ENCODE measurements around the gene GID8.

The GID8 gene

GRCh38 chr20:62917720-62918119 lies 20.2 kb upstream of the GID8 start:
- H3K18ac ChIP-seq (ENCODE audit: low read depth in 1 of 2, low read length in 2 of 2) = no peak overlapping the region
- no peak overlapping the region for H2AFZ ChIP-seq (ENCODE audit: low read depth, low read length)
- peaks cover 4 to 8% of the 10 kb centered on the region in 2 experiments for H3K36me3 ChIP-seq (ENCODE audit: control insufficient read depth in 1 of 2, insufficient read depth in 2 of 2, low read depth in 1 of 2, low read length in 2 of 2)
- no peak overlapping the region for H3K27ac ChIP-seq (ENCODE audit: low read length, poor library complexity, severe bottlenecking)
- H3K27me3 ChIP-seq (ENCODE audit: control insufficient read depth in 1 of 2, insufficient read depth in 1 of 2, low read length in 2 of 2) = no peaks in the 10 kb centered on the region
- H3K9ac ChIP-seq (ENCODE audit: low read length) = no peak overlapping the region
- H3K4me2 ChIP-seq (ENCODE audit: low read length, poor library complexity, severe bottlenecking) = no peak overlapping the region
- 83% methylated on average over 3 of the region's 3 CpGs for whole genome bisulfite sequencing
- H4K8ac ChIP-seq (ENCODE audit: low read length) = no peak overlapping the region
- no peak overlapping the region for H2BK120ac ChIP-seq (ENCODE audit: low read depth, low read length)
- no peak for DNase-seq
- H3K9me3 ChIP-seq (ENCODE audit: control insufficient read depth, low read length) = no peaks in the 10 kb centered on the region
- H3K79me1 ChIP-seq (replicated peaks; ENCODE audit: low read length, poor library complexity, severe bottlenecking) = no peaks in the 10 kb centered on the region
- H4K91ac ChIP-seq (ENCODE audit: low read length) = no peak overlapping the region
- H3K4me3 ChIP-seq (ENCODE audit: insufficient read depth in 1 of 2, low read depth in 1 of 2, low read length in 2 of 2) = no peak overlapping the region
- peaks cover 31% of the 10 kb centered on the region for H3K4me1 ChIP-seq (ENCODE audit: control insufficient read depth, insufficient read depth, low read depth, low read length)
- H3K14ac ChIP-seq (ENCODE audit: low read length in 2 of 2) = no peak overlapping the region
- H2BK5ac ChIP-seq (ENCODE audit: low read depth, low read length, poor library complexity, severe bottlenecking) = no peak overlapping the region
- H2BK15ac ChIP-seq (ENCODE audit: low read depth, poor library complexity, severe bottlenecking) = no peak overlapping the region
- H2AK5ac ChIP-seq (ENCODE audit: low read length, severe bottlenecking) = no peak overlapping the region
- H3K23ac ChIP-seq (ENCODE audit: low read length in 2 of 2) = no peak overlapping the region
- no peak overlapping the region for H2BK12ac ChIP-seq (ENCODE audit: low read length in 2 of 2)
- H3K4ac ChIP-seq (ENCODE audit: low read depth in 1 of 2, low read length in 2 of 2) = no peak overlapping the region

- no peak overlapping the region for H2BK5ac ChIP-seq (ENCODE audit: low read depth, low read length, poor library complexity, severe bottlenecking)
- no peak overlapping the region for H4K91ac ChIP-seq (ENCODE audit: low read length)
- H3K27me3 ChIP-seq (ENCODE audit: control insufficient read depth in 1 of 2, insufficient read depth in 1 of 2, low read length in 2 of 2) = no peaks in the 10 kb centered on the region
- H3K4me1 ChIP-seq (ENCODE audit: control insufficient read depth, insufficient read depth, low read depth, low read length) = peaks cover 31% of the 10 kb centered on the region
- DNase-seq = no peak
- peaks cover under 1 to 5% of the 10 kb centered on the region in 2 experiments for H3K36me3 ChIP-seq (ENCODE audit: control insufficient read depth in 1 of 2, insufficient read depth in 2 of 2, low read depth in 1 of 2, low read length in 2 of 2)
- no peak overlapping the region for H3K18ac ChIP-seq (ENCODE audit: low read depth in 1 of 2, low read length in 2 of 2)
- no peak overlapping the region for H2AFZ ChIP-seq (ENCODE audit: low read depth, low read length)
- no peak overlapping the region for H3K23ac ChIP-seq (ENCODE audit: low read length in 2 of 2)
- H3K4me3 ChIP-seq (ENCODE audit: insufficient read depth in 1 of 2, low read depth in 1 of 2, low read length in 2 of 2) = no peak overlapping the region
- H3K4me2 ChIP-seq (ENCODE audit: low read length, poor library complexity, severe bottlenecking) = no peak overlapping the region
- WGBS = 92% methylated on average over 3 of the region's 3 CpGs
- no peak overlapping the region for H3K27ac ChIP-seq (ENCODE audit: low read length, poor library complexity, severe bottlenecking)
- no peak overlapping the region for H3K4ac ChIP-seq (ENCODE audit: low read depth in 1 of 2, low read length in 2 of 2)
- H2BK12ac ChIP-seq (ENCODE audit: low read length in 2 of 2) = no peak overlapping the region
- H4K8ac ChIP-seq (ENCODE audit: low read length) = no peak overlapping the region
- H3K9me3 ChIP-seq (ENCODE audit: control insufficient read depth, low read length) = no peaks in the 10 kb centered on the region
- H3K9ac ChIP-seq (ENCODE audit: low read length) = no peak overlapping the region
- no peak overlapping the region for H2AK5ac ChIP-seq (ENCODE audit: low read length, severe bottlenecking)
- no peak overlapping the region for H3K14ac ChIP-seq (ENCODE audit: low read length in 2 of 2)
- H3K79me1 ChIP-seq (replicated peaks; ENCODE audit: low read length, poor library complexity, severe bottlenecking) = no peaks in the 10 kb centered on the region
- no peak overlapping the region for H2BK15ac ChIP-seq (ENCODE audit: low read depth, poor library complexity, severe bottlenecking)
- H2BK120ac ChIP-seq (ENCODE audit: low read depth, low read length) = no peak overlapping the region
These were observed 19.8 kb upstream of the GID8 start for GRCh38 chr20:62918147-62918546.

DNA sequence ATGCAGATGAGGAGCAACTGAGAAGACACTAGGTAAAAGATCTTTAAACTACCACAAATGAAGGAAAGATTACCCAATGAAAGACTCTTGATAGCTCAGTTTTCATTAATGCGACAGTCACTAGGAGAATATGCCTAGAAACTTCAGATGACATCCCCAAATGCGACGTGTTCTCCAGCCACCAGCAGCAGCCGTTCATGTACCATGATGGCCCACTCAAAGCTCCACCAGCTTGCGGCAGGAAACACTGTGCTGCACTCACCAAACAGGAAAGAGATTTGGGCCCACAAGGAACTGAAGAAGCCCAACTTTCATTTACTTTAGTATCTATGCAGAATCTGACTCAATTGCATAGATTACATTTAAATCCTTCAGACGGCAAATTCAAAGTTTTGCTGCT lies 19.1 kb upstream of the GID8 start:
- Histone ChIP-seq H3K23ac (ENCODE audit: low read length in 2 of 2) (no peak overlapping the region), H3K36me3 (ENCODE audit: control insufficient read depth in 1 of 2, insufficient read depth in 2 of 2, low read depth in 1 of 2, low read length in 2 of 2) (no peaks in the 10 kb centered on the region), H2AK5ac (ENCODE audit: low read length, severe bottlenecking) (no peak overlapping the region), H2BK15ac (ENCODE audit: low read depth, poor library complexity, severe bottlenecking) (no peak overlapping the region), H4K91ac (ENCODE audit: low read length) (no peak overlapping the region), H3K18ac (ENCODE audit: low read depth in 1 of 2, low read length in 2 of 2) (no peak overlapping the region), H2AFZ (ENCODE audit: low read depth, low read length) (no peak overlapping the region), H3K4ac (ENCODE audit: low read depth in 1 of 2, low read length in 2 of 2) (no peak overlapping the region), H3K14ac (ENCODE audit: low read length in 2 of 2) (no peak overlapping the region), H4K8ac (ENCODE audit: low read length) (no peak overlapping the region), H2BK12ac (ENCODE audit: low read length in 2 of 2) (no peak overlapping the region), H3K9me3 (ENCODE audit: control insufficient read depth, low read length) (no peaks in the 10 kb centered on the region), H2BK5ac (ENCODE audit: low read depth, low read length, poor library complexity, severe bottlenecking) (no peak overlapping the region), H3K27me3 (ENCODE audit: control insufficient read depth in 1 of 2, insufficient read depth in 1 of 2, low read length in 2 of 2) (no peaks in the 10 kb centered on the region), H2BK120ac (ENCODE audit: low read depth, low read length) (no peak overlapping the region), H3K27ac (ENCODE audit: low read length, poor library complexity, severe bottlenecking) (no peak overlapping the region), H3K4me1 (ENCODE audit: control insufficient read depth, insufficient read depth, low read depth, low read length) (peaks cover 30% of the 10 kb centered on the region), H3K4me3 (ENCODE audit: insufficient read depth in 1 of 2, low read depth in 1 of 2, low read length in 2 of 2) (no peak overlapping the region), H3K4me2 (ENCODE audit: low read length, poor library complexity, severe bottlenecking) (no peak overlapping the region), H3K9ac (ENCODE audit: low read length) (no peak overlapping the region), H3K79me1 (replicated peaks; ENCODE audit: low read length, poor library complexity, severe bottlenecking) (no peaks in the 10 kb centered on the region)
- no peak for DNase-seq
- WGBS = 88% methylated on average over 6 of the region's 6 CpGs

DNA sequence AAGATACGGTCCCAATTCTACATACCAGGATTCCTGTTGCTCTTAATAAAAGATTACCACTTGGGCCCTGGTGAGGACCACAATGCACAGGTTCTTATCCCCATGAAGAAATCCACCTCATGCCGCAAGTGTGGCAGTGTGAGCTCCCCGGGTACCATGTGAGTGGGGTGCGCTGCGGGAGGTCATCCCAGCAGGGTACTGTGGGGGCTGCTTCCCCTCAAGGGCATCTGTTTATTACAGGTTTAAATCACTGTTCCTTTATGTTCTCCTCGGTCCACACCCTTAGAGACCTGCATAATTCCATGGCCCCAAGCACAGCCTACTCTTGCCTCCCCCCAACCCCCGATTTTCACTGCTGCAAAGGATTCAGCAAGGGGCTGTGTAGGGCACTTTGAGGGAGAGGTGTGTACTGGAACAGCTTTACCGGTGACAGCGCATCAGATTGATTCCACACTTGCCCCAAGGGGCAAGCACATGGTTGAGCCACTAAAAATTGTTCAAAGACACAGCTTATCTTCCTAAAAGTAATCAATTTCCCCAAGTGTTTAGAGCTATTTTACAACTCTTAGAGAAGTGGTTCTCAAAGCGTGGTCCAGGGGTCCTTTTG lies 17.8 kb upstream of the GID8 start:
- no peaks in the 10 kb centered on the region for H3K9me3 ChIP-seq (ENCODE audit: control insufficient read depth, low read length)

More for the DNA sequence above, 17.8 kb upstream of the GID8 start:
- Histone ChIP-seq H3K9ac (ENCODE audit: low read length) (no peak overlapping the region), H2AFZ (ENCODE audit: low read depth, low read length) (no peak overlapping the region), H4K91ac (ENCODE audit: low read length) (no peak overlapping the region), H3K4ac (ENCODE audit: low read depth in 1 of 2, low read length in 2 of 2) (no peak overlapping the region), H3K14ac (ENCODE audit: low read length in 2 of 2) (no peak overlapping the region), H3K23ac (ENCODE audit: low read length in 2 of 2) (no peak overlapping the region), H3K36me3 (ENCODE audit: control insufficient read depth in 1 of 2, insufficient read depth in 2 of 2, low read depth in 1 of 2, low read length in 2 of 2) (no peaks in the 10 kb centered on the region), H2BK15ac (ENCODE audit: low read depth, poor library complexity, severe bottlenecking) (no peak overlapping the region), H3K79me1 (replicated peaks; ENCODE audit: low read length, poor library complexity, severe bottlenecking) (no peaks in the 10 kb centered on the region), H3K27ac (ENCODE audit: low read length, poor library complexity, severe bottlenecking) (no peak overlapping the region), H3K27me3 (ENCODE audit: control insufficient read depth in 1 of 2, insufficient read depth in 1 of 2, low read length in 2 of 2) (no peaks in the 10 kb centered on the region), H2BK120ac (ENCODE audit: low read depth, low read length) (no peak overlapping the region), H2AK5ac (ENCODE audit: low read length, severe bottlenecking) (no peak overlapping the region), H2BK12ac (ENCODE audit: low read length in 2 of 2) (no peak overlapping the region), H3K4me2 (ENCODE audit: low read length, poor library complexity, severe bottlenecking) (no peak overlapping the region), H3K18ac (ENCODE audit: low read depth in 1 of 2, low read length in 2 of 2) (no peak overlapping the region), H3K4me3 (ENCODE audit: insufficient read depth in 1 of 2, low read depth in 1 of 2, low read length in 2 of 2) (no peak overlapping the region), H3K4me1 (ENCODE audit: control insufficient read depth, insufficient read depth, low read depth, low read length) (peaks cover 28% of the 10 kb centered on the region), H2BK5ac (ENCODE audit: low read depth, low read length, poor library complexity, severe bottlenecking) (no peak overlapping the region), H4K8ac (ENCODE audit: low read length) (no peak overlapping the region)
- 80% methylated on average over 8 of the region's 10 CpGs for WGBS
- no peak for DNase-seq
